Right lobe of liver (tissue), 4 donors: ENCODE results near the gene SWI5.

Experiments
- POLR2A ChIP-seq: fragments of 450-650 bp; IDR thresholded peaks from one replicate; pipeline ENCODE4 v1.6.1; 2017; ENCODE audit warnings: antibody characterized with exemption, mild to moderate bottlenecking
- TF ChIP-seq, protein P1 (sequence below), 4 donors: fragments of 200-600 bp in 3 of 4; fragments of 450-650 bp in 1 of 4; IDR thresholded peaks; one replicate each; pipeline versions ENCODE4 v1.5.1 to v1.8.0; 2016 to 2022; ENCODE audit warnings: antibody characterized with exemption in 4 of 4, mild to moderate bottlenecking in 2 of 4
- donor health status: DM: no; HTN: no; CAD: no.
- donor health status: DM: no; HTN: no; CAD: no.
- donor health status: DM: no; HTN: yes; CAD: no.

DNA sequence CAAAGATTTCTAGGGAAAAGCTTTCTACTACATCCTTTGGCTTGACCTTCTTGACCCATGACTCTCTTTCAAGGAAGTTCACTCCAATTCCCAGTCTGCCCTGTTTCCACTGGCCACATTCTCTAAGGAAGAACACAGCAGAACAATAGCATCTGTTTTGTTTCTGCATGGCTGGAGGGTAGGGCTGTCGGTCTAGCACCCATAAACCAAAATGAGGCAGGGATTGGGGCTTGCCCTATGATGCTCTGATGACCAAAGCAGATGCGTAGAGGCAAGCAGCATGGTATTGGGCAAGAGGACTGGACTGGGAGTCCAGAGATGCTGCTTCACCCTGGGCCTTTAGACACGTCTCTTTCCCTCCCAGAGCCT lies 24.4 kb upstream of the SWI5 start:
- TF ChIP-seq, protein P1, sequence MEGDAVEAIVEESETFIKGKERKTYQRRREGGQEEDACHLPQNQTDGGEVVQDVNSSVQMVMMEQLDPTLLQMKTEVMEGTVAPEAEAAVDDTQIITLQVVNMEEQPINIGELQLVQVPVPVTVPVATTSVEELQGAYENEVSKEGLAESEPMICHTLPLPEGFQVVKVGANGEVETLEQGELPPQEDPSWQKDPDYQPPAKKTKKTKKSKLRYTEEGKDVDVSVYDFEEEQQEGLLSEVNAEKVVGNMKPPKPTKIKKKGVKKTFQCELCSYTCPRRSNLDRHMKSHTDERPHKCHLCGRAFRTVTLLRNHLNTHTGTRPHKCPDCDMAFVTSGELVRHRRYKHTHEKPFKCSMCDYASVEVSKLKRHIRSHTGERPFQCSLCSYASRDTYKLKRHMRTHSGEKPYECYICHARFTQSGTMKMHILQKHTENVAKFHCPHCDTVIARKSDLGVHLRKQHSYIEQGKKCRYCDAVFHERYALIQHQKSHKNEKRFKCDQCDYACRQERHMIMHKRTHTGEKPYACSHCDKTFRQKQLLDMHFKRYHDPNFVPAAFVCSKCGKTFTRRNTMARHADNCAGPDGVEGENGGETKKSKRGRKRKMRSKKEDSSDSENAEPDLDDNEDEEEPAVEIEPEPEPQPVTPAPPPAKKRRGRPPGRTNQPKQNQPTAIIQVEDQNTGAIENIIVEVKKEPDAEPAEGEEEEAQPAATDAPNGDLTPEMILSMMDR (IDR thresholded peaks at IDR 0.05): no peak
- no peak for TF ChIP-seq POLR2A
